H1 (cell line): Measurements from ENCODE around the gene GRIN2C.

ENCODE experiments used
- CTCF ChIP-seq, 3 experiments: IDR thresholded peaks; 1 replicate in 2 of 3; 2 replicates in 1 of 3; pipeline versions ENCODE4 v1.5.1 to v1.6.1; 2011; ENCODE audit warnings: low read length in 3 of 3, mild to moderate bottlenecking in 3 of 3, inconsistent platforms in 2 of 3, low read depth in 1 of 3, moderate library complexity in 1 of 3; ENCODE audit not compliant: insufficient read depth in 1 of 3; ENCODE audit errors: control extremely low read depth in 1 of 3
- GABPA ChIP-seq: IDR thresholded peaks from 2 replicates; pipeline ENCODE4 v1.6.1; 2011; ENCODE audit warnings: mild to moderate bottlenecking, low read length, moderate library complexity, borderline replicate concordance; ENCODE audit not compliant: insufficient read depth

- TF ChIP-seq GABPA (no peak), CTCF (IDR thresholded peaks at IDR 0.05; ENCODE audit: control extremely low read depth in 1 of 3, insufficient read depth in 1 of 3, low read depth in 1 of 3, low read length in 3 of 3) (no peak)
Observed at GRCh38 chr17:74800531-74800930, 59.2 kb downstream of the GRIN2C start.
